ENCODE results near the gene CFDP1. TPM values are rescaled to one million over a fixed set of nuclear protein-coding genes. Genes with fewer than 3 reads are reported as not detected.
A peak's percentile ranks its signal among the peaks of the same experiment; 100 is the strongest.

The CFDP1 gene
- total and polyA plus RNA-seq, 2 of the 13 experiments (the other 11 are each of a cell fraction or from before 2014, with no cell fraction given) = 78.6 to 153 TPM

DNA sequence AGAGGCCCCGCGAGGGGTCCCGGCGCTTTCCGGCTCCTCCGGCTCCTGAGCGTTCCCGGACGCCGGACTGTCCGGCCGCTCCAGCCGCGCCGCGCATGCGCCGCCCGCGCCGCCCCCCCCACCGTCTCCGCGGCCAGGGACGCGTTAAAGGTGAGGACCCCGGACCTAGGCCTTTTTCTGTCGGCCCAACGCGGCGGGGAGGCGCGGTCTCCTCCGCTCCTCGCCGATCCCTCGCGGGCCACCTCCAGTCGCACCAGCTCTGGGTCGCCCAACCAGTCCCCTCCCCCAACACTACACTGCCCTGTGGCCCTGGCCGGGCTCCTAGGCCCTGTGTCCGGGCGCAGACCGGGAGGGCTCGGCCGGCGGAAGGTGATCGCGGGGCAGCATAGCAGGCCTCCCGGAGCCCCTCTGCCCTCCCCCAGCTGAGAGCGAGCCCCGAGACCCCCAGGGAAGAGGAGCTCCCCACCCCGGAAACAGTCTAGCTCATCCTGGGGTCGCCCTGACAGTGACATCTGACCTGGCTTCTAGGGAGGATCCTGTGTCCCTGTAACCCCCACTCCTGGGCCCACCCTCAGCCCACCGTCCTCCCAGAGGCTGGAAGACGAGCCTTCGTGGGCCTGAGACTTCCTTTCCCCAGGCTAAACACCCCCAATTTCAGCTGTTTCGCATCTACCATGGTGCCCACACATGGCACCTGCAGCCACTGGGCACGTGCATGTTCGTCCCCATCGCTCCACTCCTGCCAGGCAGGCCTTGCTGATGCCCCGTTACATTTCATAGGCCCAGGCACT, 167.2 kb downstream of the CFDP1 start (continued):
- peak; percentile 40 for TF ChIP-seq BCL6 (CRISPR knock-in tag; IDR thresholded peaks at IDR 0.05)
- no peak for TF ChIP-seq ZFYVE20 (CRISPR knock-in tag; IDR thresholded peaks at IDR 0.05; ENCODE audit: borderline replicate concordance, low read depth)
- no peak for TF ChIP-seq FOXK2 (IDR thresholded peaks at IDR 0.05)
- TF ChIP-seq, protein P1, sequence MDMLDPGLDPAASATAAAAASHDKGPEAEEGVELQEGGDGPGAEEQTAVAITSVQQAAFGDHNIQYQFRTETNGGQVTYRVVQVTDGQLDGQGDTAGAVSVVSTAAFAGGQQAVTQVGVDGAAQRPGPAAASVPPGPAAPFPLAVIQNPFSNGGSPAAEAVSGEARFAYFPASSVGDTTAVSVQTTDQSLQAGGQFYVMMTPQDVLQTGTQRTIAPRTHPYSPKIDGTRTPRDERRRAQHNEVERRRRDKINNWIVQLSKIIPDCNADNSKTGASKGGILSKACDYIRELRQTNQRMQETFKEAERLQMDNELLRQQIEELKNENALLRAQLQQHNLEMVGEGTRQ (IDR thresholded peaks at IDR 0.05; ENCODE audit: low read depth, low read length) = no peak
- TF ChIP-seq, protein P1 (CRISPR knock-in tag; IDR thresholded peaks at IDR 0.05; ENCODE audit: borderline replicate concordance) = no peak
- no peak for TF ChIP-seq ZNF546 (CRISPR knock-in tag; conservative IDR thresholded peaks at IDR 0.05)
- no peak for TF ChIP-seq ZNF3 (CRISPR knock-in tag; IDR thresholded peaks at IDR 0.05)
- TF ChIP-seq MAFG (CRISPR knock-in tag; IDR thresholded peaks at IDR 0.05) = peak; percentile 52; the same call in 1 of the 2 replicates
- TF ChIP-seq ZFP36L1 (CRISPR knock-in tag; IDR thresholded peaks at IDR 0.05) = peak; percentile 54
- TF ChIP-seq, protein P2, sequence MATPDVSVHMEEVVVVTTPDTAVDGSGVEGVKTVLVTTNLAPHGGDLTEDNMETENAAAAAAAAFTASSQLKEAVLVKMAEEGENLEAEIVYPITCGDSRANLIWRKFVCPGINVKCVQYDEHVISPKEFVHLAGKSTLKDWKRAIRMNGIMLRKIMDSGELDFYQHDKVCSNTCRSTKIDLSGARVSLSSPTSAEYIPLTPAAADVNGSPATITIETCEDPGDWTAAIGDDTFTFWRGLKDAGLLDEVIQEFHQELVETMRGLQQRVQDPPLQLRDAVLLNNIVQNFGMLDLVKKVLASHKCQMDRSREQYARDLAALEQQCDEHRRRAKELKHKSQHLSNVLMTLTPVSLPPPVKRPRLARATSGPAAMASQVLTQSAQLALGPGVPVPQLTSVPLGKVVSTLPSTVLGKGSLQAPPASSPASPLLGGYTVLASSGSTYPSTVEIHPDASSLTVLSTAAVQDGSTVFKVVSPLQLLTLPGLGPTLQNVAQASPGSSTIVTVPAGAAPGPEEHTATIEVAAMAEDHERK (CRISPR knock-in tag; IDR thresholded peaks at IDR 0.05; ENCODE audit: low read depth) = no peak
- TF ChIP-seq ZNF468 (CRISPR knock-in tag; IDR thresholded peaks at IDR 0.05) = 0 out of 2 replicates have a peak, but pooled peaks have one; percentile 69
- TF ChIP-seq, protein P3, sequence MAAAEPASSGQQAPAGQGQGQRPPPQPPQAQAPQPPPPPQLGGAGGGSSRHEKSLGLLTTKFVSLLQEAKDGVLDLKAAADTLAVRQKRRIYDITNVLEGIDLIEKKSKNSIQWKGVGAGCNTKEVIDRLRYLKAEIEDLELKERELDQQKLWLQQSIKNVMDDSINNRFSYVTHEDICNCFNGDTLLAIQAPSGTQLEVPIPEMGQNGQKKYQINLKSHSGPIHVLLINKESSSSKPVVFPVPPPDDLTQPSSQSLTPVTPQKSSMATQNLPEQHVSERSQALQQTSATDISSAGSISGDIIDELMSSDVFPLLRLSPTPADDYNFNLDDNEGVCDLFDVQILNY (CRISPR knock-in tag; conservative IDR thresholded peaks at IDR 0.05) = 0 out of 2 replicates have a peak, but pooled peaks have one; percentile 43
- TF ChIP-seq TCF12 (IDR thresholded peaks at IDR 0.05) = no peak
- TF ChIP-seq TCF12 (CRISPR knock-in tag; IDR thresholded peaks at IDR 0.05) = no peak; the same call in 1 of the 2 replicates
- TF ChIP-seq, protein P4, sequence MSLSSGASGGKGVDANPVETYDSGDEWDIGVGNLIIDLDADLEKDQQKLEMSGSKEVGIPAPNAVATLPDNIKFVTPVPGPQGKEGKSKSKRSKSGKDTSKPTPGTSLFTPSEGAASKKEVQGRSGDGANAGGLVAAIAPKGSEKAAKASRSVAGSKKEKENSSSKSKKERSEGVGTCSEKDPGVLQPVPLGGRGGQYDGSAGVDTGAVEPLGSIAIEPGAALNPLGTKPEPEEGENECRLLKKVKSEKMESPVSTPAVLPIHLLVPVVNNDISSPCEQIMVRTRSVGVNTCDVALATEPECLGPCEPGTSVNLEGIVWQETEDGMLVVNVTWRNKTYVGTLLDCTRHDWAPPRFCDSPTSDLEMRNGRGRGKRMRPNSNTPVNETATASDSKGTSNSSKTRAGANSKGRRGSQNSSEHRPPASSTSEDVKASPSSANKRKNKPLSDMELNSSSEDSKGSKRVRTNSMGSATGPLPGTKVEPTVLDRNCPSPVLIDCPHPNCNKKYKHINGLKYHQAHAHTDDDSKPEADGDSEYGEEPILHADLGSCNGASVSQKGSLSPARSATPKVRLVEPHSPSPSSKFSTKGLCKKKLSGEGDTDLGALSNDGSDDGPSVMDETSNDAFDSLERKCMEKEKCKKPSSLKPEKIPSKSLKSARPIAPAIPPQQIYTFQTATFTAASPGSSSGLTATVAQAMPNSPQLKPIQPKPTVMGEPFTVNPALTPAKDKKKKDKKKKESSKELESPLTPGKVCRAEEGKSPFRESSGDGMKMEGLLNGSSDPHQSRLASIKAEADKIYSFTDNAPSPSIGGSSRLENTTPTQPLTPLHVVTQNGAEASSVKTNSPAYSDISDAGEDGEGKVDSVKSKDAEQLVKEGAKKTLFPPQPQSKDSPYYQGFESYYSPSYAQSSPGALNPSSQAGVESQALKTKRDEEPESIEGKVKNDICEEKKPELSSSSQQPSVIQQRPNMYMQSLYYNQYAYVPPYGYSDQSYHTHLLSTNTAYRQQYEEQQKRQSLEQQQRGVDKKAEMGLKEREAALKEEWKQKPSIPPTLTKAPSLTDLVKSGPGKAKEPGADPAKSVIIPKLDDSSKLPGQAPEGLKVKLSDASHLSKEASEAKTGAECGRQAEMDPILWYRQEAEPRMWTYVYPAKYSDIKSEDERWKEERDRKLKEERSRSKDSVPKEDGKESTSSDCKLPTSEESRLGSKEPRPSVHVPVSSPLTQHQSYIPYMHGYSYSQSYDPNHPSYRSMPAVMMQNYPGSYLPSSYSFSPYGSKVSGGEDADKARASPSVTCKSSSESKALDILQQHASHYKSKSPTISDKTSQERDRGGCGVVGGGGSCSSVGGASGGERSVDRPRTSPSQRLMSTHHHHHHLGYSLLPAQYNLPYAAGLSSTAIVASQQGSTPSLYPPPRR (CRISPR knock-in tag; IDR thresholded peaks at IDR 0.05; ENCODE audit: borderline replicate concordance) = peak; percentile 80
- TF ChIP-seq ZNF547 (CRISPR knock-in tag; IDR thresholded peaks at IDR 0.05) = no peak; the same call in 1 of the 2 replicates
- TF ChIP-seq ZNF496 (CRISPR knock-in tag; IDR thresholded peaks at IDR 0.05; ENCODE audit: insufficient replicate concordance) = no peak
- TF ChIP-seq ZNF256 (CRISPR knock-in tag; conservative IDR thresholded peaks at IDR 0.05) = 0 out of 2 replicates have a peak, but pooled peaks have one; percentile 67
- TF ChIP-seq RCOR2 (CRISPR knock-in tag; IDR thresholded peaks at IDR 0.05) = no peak
- TF ChIP-seq PAX8 (CRISPR knock-in tag; IDR thresholded peaks at IDR 0.05; ENCODE audit: borderline replicate concordance) = no peak; the same call in 1 of the 2 replicates
- TF ChIP-seq NRL (CRISPR knock-in tag; IDR thresholded peaks at IDR 0.05; ENCODE audit: borderline replicate concordance) = peak; percentile 55; the same call in 1 of the 2 replicates

All from HepG2 (cell line).